Measurements from ENCODE around the gene MYLK. TPM values are rescaled to one million over a fixed set of nuclear protein-coding genes. Genes with fewer than 3 reads are reported as not detected.

Gene MYLK
- total and polyA plus RNA-seq, 9 of the 15 experiments (the other 6 are each of a cell fraction or from before 2014, with no cell fraction given), result 0.11 to 0.53 (median 0.18) TPM; not detected in 2

DNA sequence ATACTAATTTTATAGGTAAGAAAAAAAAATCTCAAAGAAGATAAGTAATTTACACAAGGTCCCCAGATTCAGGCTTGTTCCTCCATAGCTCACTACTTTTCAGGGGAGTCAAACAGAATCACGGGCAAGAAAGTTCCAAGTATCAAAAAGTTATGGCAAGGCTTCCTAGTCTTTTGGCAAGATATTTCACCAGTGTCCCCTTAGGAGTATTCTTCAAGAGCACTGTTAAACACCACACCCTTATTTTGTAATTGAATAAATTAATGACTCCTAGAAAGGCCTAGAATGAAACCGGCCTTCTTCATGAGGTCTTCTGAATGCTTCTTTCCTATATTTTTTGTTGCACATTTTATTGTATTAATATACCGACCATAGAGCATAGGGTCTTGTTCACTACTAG lies 109.7 kb downstream of the MYLK start:
- Histone ChIP-seq H3K27me3 (ENCODE audit: control insufficient read depth in 2 of 2, insufficient read depth in 2 of 2, low read length in 2 of 2) (peaks cover 0 to 18% of the 10 kb centered on the region in 2 experiments; a peak in 2 of 5 replicates), H2AFZ (ENCODE audit: low read depth, low read length) (no peak overlapping the region), H3K9me3 (replicated peaks; ENCODE audit: control insufficient read depth, insufficient read depth, low read depth, low read length) (no peaks in the 10 kb centered on the region), H3K4me1 (replicated peaks in 1 of 2; ENCODE audit: control insufficient read depth in 2 of 2, insufficient read depth in 2 of 2, low read length in 2 of 2) (no peaks in the 10 kb centered on the region), H4K20me1 (replicated peaks; ENCODE audit: control insufficient read depth, insufficient read depth, low read length) (no peaks in the 10 kb centered on the region), H3K36me3 (ENCODE audit: control insufficient read depth, insufficient read depth, low read length) (no peaks in the 10 kb centered on the region), H3K9ac (ENCODE audit: insufficient read depth in 1 of 2, low read depth in 2 of 2, low read length in 2 of 2) (no peak overlapping the region), H3K79me2 (ENCODE audit: control insufficient read depth, insufficient read depth, low read length) (no peaks in the 10 kb centered on the region), H3K4me3 (no peak overlapping the region), H3K9me1 (ENCODE audit: control insufficient read depth, insufficient read depth, low read length) (no peaks in the 10 kb centered on the region), H3K4me2 (ENCODE audit: insufficient read depth, low read length) (no peak overlapping the region), H3K27ac (ENCODE audit: extremely low read depth, low read depth, low read length) (no peak overlapping the region)
- DNase-seq (ENCODE audit: extremely low read depth in 1 of 4, low spot score in 3 of 4), result no peak
- no TSS peak for BruUV-seq (replicated peaks)
- no peak for TF ChIP-seq FOXM1 (IDR thresholded peaks at IDR 0.05; ENCODE audit: low read depth)
- TF ChIP-seq FOXM1 (CRISPR knock-in tag; IDR thresholded peaks at IDR 0.05; ENCODE audit: low read depth), result no peak
- TF ChIP-seq LEF1 (IDR thresholded peaks at IDR 0.05), result no peak
- no peak for TF ChIP-seq LCOR (CRISPR knock-in tag; IDR thresholded peaks at IDR 0.05)
- no peak for TF ChIP-seq ZNF274 (IDR thresholded peaks at IDR 0.05; ENCODE audit: borderline replicate concordance, low read depth, low read length)
- no peak for TF ChIP-seq MYC (IDR thresholded peaks at IDR 0.05; ENCODE audit: low read depth, low read length)
- no peak for TF ChIP-seq MYC (CRISPR knock-in tag; IDR thresholded peaks at IDR 0.05; ENCODE audit: borderline replicate concordance, low read depth)
- no peak for TF ChIP-seq ZNF57 (CRISPR knock-in tag; IDR thresholded peaks at IDR 0.05)
- no peak for TF ChIP-seq ZNF668 (CRISPR knock-in tag; IDR thresholded peaks at IDR 0.05)
- no peak for TF ChIP-seq FOXP1 (CRISPR knock-in tag; IDR thresholded peaks at IDR 0.05)
- TF ChIP-seq TRIM28 (IDR thresholded peaks at IDR 0.05), result no peak
- TF ChIP-seq CBX3 (IDR thresholded peaks at IDR 0.05; ENCODE audit: borderline replicate concordance in 1 of 2, low read length in 2 of 2), result no peak
- no peak for ATAC-seq
- intact Hi-C loops (cut with micrococcal nuclease), result no loop called here
- ChIA-PET POLR2A (interaction anchor here (0.6 kb wide), 1 partner anchor 317 kb away, joined by 5 read pairs; no protein-coding TSS in a partner anchor), CTCF (ENCODE audit: low intra/inter-chr PET ratio) (no interaction called here)
- in situ Hi-C loops (cut with MboI), result no loop called here
- 0% methylated on average over 3 of the region's 3 CpGs for WGBS (ENCODE audit: insufficient coverage, low coverage, missing lambda C conversion rate)
- FAIRE-seq, result no peak

Measured in K562 (cell line).